ENCODE measurements around the gene CCNF. TPM values are rescaled to one million over a fixed set of nuclear protein-coding genes. Genes with fewer than 3 reads are reported as not detected.
A peak's percentile ranks its signal among the peaks of the same experiment; 100 is the strongest.

Gene CCNF
- total RNA-seq, 1 donor = 26.8 TPM

GRCh38 chr16:2492292-2492691, 63.0 kb downstream of the CCNF start:
- no peak for DNase-seq (ENCODE audit: low read depth)
- TF ChIP-seq CTCF (IDR thresholded peaks at IDR 0.05; ENCODE audit: insufficient read depth, low read depth, low read length) = no peak
- no peak overlapping the region for H3K4me3 ChIP-seq (ENCODE audit: low read depth, low read length)

GRCh38 chr16:2493605-2494004, 64.4 kb downstream of the CCNF start:
- DNase-seq (ENCODE audit: low read depth) = no peak
- no peak overlapping the region for H3K4me3 ChIP-seq (ENCODE audit: low read depth, low read length)
- TF ChIP-seq CTCF (IDR thresholded peaks at IDR 0.05; ENCODE audit: insufficient read depth, low read depth, low read length) = no peak

GRCh38 chr16:2494616-2495015, 65.4 kb downstream of the CCNF start:
- no peak for DNase-seq (ENCODE audit: low read depth)
- no peak for TF ChIP-seq CTCF (IDR thresholded peaks at IDR 0.05; ENCODE audit: insufficient read depth, low read depth, low read length)
- no peak overlapping the region for H3K4me3 ChIP-seq (ENCODE audit: low read depth, low read length)

GRCh38 chr16:2495041-2495440, 65.8 kb downstream of the CCNF start:
- no peak for DNase-seq (ENCODE audit: low read depth)
- no peak for TF ChIP-seq CTCF (IDR thresholded peaks at IDR 0.05; ENCODE audit: insufficient read depth, low read depth, low read length)

GRCh38 chr16:2496223-2497115, 67.2 kb downstream of the CCNF start:
- TF ChIP-seq CTCF (IDR thresholded peaks at IDR 0.05; ENCODE audit: insufficient read depth, low read depth, low read length) = no peak
- no peak overlapping the region for H3K4me3 ChIP-seq (ENCODE audit: low read depth, low read length)
- no peak for DNase-seq (ENCODE audit: low read depth)

More at GRCh38 chr16:2495041-2495440, 65.8 kb downstream of the CCNF start:
- H3K4me3 ChIP-seq (ENCODE audit: low read depth, low read length) = no peak overlapping the region

GRCh38 chr16:2497116-2497630, 67.9 kb downstream of the CCNF start:
- DNase-seq (ENCODE audit: low read depth) = peak; percentile 36
- no peak overlapping the region for H3K4me3 ChIP-seq (ENCODE audit: low read depth, low read length)
- no peak for TF ChIP-seq CTCF (IDR thresholded peaks at IDR 0.05; ENCODE audit: insufficient read depth, low read depth, low read length)
